Heart left ventricle (tissue), 16 donors: ENCODE results near the gene GNAI2. TPM values are rescaled to one million over a fixed set of nuclear protein-coding genes. Genes with fewer than 3 reads are reported as not detected.

Experiments used
- ATAC-seq, 4 donors: fragments of 200-7000 bp; cut with Tn5 transposase; one replicate each; pipeline ENCODE4 v1.9.1; 2020 to 2022; ENCODE audit warnings: moderate library complexity in 4 of 4, mild to moderate bottlenecking in 3 of 4, moderate number of reproducible peaks in 1 of 4
- DNase-seq, 5 donors: peaks; one replicate each; pipeline ENCODE4 v3.0.0-alpha.2; 2020
- H3K27ac ChIP-seq, 12 donors: fragments of 200-600 bp; sonication (generic) in 4 of 12; one replicate each; pipeline versions ENCODE4 v1.5.0 to v1.8.0; 2016 to 2022; ENCODE audit warnings: mild to moderate bottlenecking in 2 of 12
- H3K27me3 ChIP-seq, 9 donors: fragments of 200-600 bp; sonication (generic) in 2 of 9; one replicate each; pipeline versions ENCODE4 v1.5.1 to v1.8.0; 2016 to 2022; ENCODE audit warnings: mild to moderate bottlenecking in 3 of 9
- H3K36me3 ChIP-seq, 9 donors: fragments of 200-600 bp; sonication (generic) in 2 of 9; one replicate each; pipeline versions ENCODE4 v1.5.0 to v1.8.0; 2018 to 2022; ENCODE audit warnings: mild to moderate bottlenecking in 2 of 9
- H3K4me1 ChIP-seq, 12 donors: fragments of 200-600 bp; sonication (generic) in 4 of 12; one replicate each; pipeline versions ENCODE4 v1.5.0 to v1.8.0; 2016 to 2022; ENCODE audit warnings: mild to moderate bottlenecking in 3 of 12
- H3K4me3 ChIP-seq, 12 donors: fragments of 200-600 bp; sonication (generic) in 4 of 12; one replicate each; pipeline versions ENCODE4 v1.5.0 to v1.8.0; 2017 to 2022; ENCODE audit warnings: mild to moderate bottlenecking in 9 of 12, moderate library complexity in 4 of 12
- H3K9me3 ChIP-seq, 12 donors: fragments of 200-600 bp; sonication (generic) in 4 of 12; one replicate each; pipeline versions ENCODE4 v1.5.0 to v1.8.0; 2016 to 2022; ENCODE audit warnings: mild to moderate bottlenecking in 1 of 12
- CTCF ChIP-seq, 12 donors: fragments of 200-600 bp; sonication (generic) in 4 of 12; IDR thresholded peaks; one replicate each; pipeline versions ENCODE4 v1.5.0 to v1.8.0; 2018 to 2022; ENCODE audit warnings: antibody characterized with exemption in 12 of 12, mild to moderate bottlenecking in 5 of 12
- POLR2A ChIP-seq, 2 donors: fragments of 450-650 bp; IDR thresholded peaks; one replicate each; pipeline ENCODE4 v1.6.1; 2017; ENCODE audit warnings: antibody characterized with exemption in 2 of 2, mild to moderate bottlenecking in 2 of 2, moderate library complexity in 2 of 2
- WGBS, 4 donors: extraction: QIAGEN DNeasy Blood & Tissue Kit in 2 of 4; methylation state at CpG; one replicate each; pipeline versions ENCODE4 v1.1.5 to v1.1.7; 2013 to 2018; 5-methylcytosine and 5-hydroxymethylcytosine counted together
- intact Hi-C, 10 donors: fragments of 100-400 bp; cut with DNase I; formaldehyde crosslinking; loops; one replicate each; pipeline versions ENCODE4 v1.11.1 to v1.14.2; 2022
- polyA plus RNA-seq, 2 donors: library from polyadenylated mRNA; stranded (reverse); fragments of 200-250 nt; gene quantifications; one replicate each; pipeline ENCODE4 v1.2.3, GENCODE V29; 2013
- total RNA-seq, 9 donors: library from RNA; depleted of rRNA in 2 of 9; stranded (reverse); fragments of >200 nt in 2 of 9; fragmentation: NEBNext Ultra II Directional in 3 of 9; extraction: Animal tissue kit (Norgen Biotek cat#: 25700) in 3 of 9; gene quantifications; one replicate each; pipeline versions ENCODE4 v1.1.0 to v1.2.4, GENCODE V29; 2016 to 2023
- donor health status: ischemic (EF 13 %, LVEDD 7.1; RV severe dilation, severe dysfunction).
- donor health status: healthy with polysubstance abuse.
- donor health status: DM: no; HTN: yes; CAD: no.
- donor health status: DM: no; HTN: no; CAD: no.
- donor health status: ischemic (EF 25% LVEDD 6.9; RV normal size, moderate dysfunction).
- donor health status: ischemic (EF 25% LVEDD 5.7; RV mildly dilated, moderate dysfunction).
- donor health status: healthy.
- donor health status: DM: yes; HTN: yes; CAD: no.
- donor health status: ischemic (EF 35%, LVEDD 5.7; RV mildly dilated, moderate dysfunction).
- donor health status: nonischemic (EF 11% LVEDD 7.7; RV severe dilation, severe dysfunction).
- donor health status: DM: yes; HTN: yes; CAD: no.
- donor health status: PGD.
- donor health status: ischemic (EF 29% LVEDD 5.4; RV normal size, mild dysfunction).
- donor health status: nonischemic (EF 23%, LVEDD 6.1; RV moderate dilation, normal function).

GNAI2 gene
- total and polyA plus RNA-seq, 11 donors = 93.2 to 365 (median 140) TPM

GRCh38 chr3:50292159-50293078, 56.4 kb downstream of the GNAI2 start, which contains the start of gene IFRD2:
Gene IFRD2 (minus strand): TSS chr3:50292429. CDS start chr3:50292274, 155 bp downstream.
- peaks cover 3 to 37% (median 27%) of the 10 kb centered on the region in 9 donors for H3K36me3 ChIP-seq
- intact Hi-C loops = loop anchor here in 2 of 10 donors (5.0 to 10.0 kb wide), 2 partner anchors 35 to 358 kb away; partner anchors contain the start of gene TUSC2 (in 1 of the 2)
- H3K27ac ChIP-seq = peak within 1 kb of the TSS; percentile 69 to 96 (median 90)
- 1% methylated on average over 19 to 67 of the region's 67 CpGs for WGBS, 4 donors
- H3K9me3 ChIP-seq = no peaks in the 10 kb centered on the region
- TF ChIP-seq POLR2A (IDR thresholded peaks at IDR 0.05) = peak; percentile 24 to 64
- peak in 2 of 12 donors; percentile 4 to 17 for TF ChIP-seq CTCF (IDR thresholded peaks at IDR 0.05)
- no peaks in the 10 kb centered on the region for H3K27me3 ChIP-seq
- ATAC-seq = peak; percentile 94 to 97 (median 94)
- H3K4me3 ChIP-seq = peak within 1 kb of the TSS; percentile 69 to 99 (median 90)
- H3K4me1 ChIP-seq = peaks cover 4 to 43% (median 27%) of the 10 kb centered on the region in 12 donors
- DNase-seq = peak; percentile 98 to 99 (median 98)

GRCh38 chr3:50293079-50293801, 57.2 kb downstream of the GNAI2 start:
- peaks cover 3 to 29% (median 19%) of the 10 kb centered on the region in 9 donors for H3K36me3 ChIP-seq
- intact Hi-C loops = loop anchor here in 2 of 10 donors (5.0 to 10.0 kb wide), 2 partner anchors 34 to 358 kb away; partner anchors contain the start of gene TUSC2 (in 1 of the 2)
- peak in 3 of 5 donors; percentile 11 to 41 (median 29) for DNase-seq
- no peaks in the 10 kb centered on the region for H3K27me3 ChIP-seq
- no peak for TF ChIP-seq POLR2A (IDR thresholded peaks at IDR 0.05)
- no peak for TF ChIP-seq CTCF (IDR thresholded peaks at IDR 0.05)
- peaks cover 4 to 41% (median 27%) of the 10 kb centered on the region in 12 donors for H3K4me1 ChIP-seq
- H3K27ac ChIP-seq = peak overlapping the region; percentile 69 to 96 (median 84)
- ATAC-seq = no peak
- H3K4me3 ChIP-seq = peak overlapping the region in 9 of 12 donors; percentile 53 to 99 (median 89)
- H3K9me3 ChIP-seq = no peaks in the 10 kb centered on the region
- WGBS, 4 donors = 75 to 79% (median 78%) methylated on average over 11 to 12 of the region's 12 CpGs

GRCh38 chr3:50294089-50294488, 58.1 kb downstream of the GNAI2 start:
- ATAC-seq (no peak), DNase-seq (no peak)
- WGBS, 4 donors = 74 to 87% (median 85%) methylated on average over 4 of the region's 4 CpGs
- H3K27ac ChIP-seq = no peak overlapping the region
- H3K4me3 ChIP-seq = no peak overlapping the region
- peaks cover 4 to 48% (median 34%) of the 10 kb centered on the region in 12 donors for H3K4me1 ChIP-seq
- H3K36me3 ChIP-seq = peaks cover 0 to 20% (median 11%) of the 10 kb centered on the region in 9 donors
- intact Hi-C loops = loop anchor here in 2 of 10 donors (5.0 to 10.0 kb wide), 2 partner anchors 33 to 359 kb away; partner anchors contain the start of gene TUSC2 (in 1 of the 2)
- TF ChIP-seq POLR2A (IDR thresholded peaks at IDR 0.05) = no peak
- TF ChIP-seq CTCF (IDR thresholded peaks at IDR 0.05) = no peak
- no peaks in the 10 kb centered on the region for H3K9me3 ChIP-seq
- H3K27me3 ChIP-seq = no peaks in the 10 kb centered on the region
